ENCODE data around the gene SLC8B1. TPM values are rescaled to one million over a fixed set of nuclear protein-coding genes. Genes with fewer than 3 reads are reported as not detected.

SLC8B1 gene
- polyA plus RNA-seq, 1 donor (not counting 4 experiments of a cell fraction or from before 2014, with no cell fraction given), result 8.0 TPM

DNA sequence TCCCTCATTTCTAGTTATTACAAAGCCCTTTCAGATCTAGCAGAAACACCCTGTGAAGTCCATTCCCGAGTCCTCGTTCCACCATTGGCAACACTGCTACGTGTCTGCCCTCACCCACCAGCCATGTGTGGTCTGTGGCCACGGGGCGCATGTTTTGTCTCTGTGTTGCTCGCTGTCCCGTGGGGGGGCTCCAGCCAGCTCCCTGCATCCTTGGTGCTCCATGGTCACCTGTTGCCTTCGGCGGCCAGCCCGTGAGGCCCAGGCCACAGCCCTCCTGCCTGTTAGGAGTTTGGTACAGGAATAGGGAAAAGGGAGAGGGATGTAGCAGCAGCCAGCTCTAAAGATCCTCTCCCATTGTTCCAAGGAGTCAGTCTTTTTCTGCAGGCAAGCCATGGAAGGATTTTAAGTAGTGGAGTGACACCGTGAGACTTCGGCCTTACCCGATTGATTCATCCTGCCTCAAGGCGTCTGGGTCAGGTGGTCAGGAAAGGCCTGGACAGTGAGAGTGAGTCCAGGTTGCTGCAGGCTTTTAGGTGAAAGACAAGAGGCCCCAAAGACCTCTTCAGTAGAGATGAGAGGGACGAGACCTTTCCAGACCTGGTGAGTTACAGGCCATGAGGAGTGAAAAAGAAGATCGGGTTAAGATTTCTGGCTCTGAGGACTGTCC is 83.4 kb downstream of the SLC8B1 start:
- no peak for TF ChIP-seq EZH2 (IDR thresholded peaks at IDR 0.05; ENCODE audit: low read length)
- TF ChIP-seq, protein P1, sequence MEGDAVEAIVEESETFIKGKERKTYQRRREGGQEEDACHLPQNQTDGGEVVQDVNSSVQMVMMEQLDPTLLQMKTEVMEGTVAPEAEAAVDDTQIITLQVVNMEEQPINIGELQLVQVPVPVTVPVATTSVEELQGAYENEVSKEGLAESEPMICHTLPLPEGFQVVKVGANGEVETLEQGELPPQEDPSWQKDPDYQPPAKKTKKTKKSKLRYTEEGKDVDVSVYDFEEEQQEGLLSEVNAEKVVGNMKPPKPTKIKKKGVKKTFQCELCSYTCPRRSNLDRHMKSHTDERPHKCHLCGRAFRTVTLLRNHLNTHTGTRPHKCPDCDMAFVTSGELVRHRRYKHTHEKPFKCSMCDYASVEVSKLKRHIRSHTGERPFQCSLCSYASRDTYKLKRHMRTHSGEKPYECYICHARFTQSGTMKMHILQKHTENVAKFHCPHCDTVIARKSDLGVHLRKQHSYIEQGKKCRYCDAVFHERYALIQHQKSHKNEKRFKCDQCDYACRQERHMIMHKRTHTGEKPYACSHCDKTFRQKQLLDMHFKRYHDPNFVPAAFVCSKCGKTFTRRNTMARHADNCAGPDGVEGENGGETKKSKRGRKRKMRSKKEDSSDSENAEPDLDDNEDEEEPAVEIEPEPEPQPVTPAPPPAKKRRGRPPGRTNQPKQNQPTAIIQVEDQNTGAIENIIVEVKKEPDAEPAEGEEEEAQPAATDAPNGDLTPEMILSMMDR (optimal IDR thresholded peaks at IDR 0.05 in 1 of 3, IDR thresholded peaks at IDR 0.05 in 1 of 3, conservative IDR thresholded peaks at IDR 0.05 in 1 of 3; ENCODE audit: extremely low read depth in 1 of 3, insufficient read depth in 2 of 3, low read length in 3 of 3), result no peak
- no peaks in the 10 kb centered on the region for H3K27me3 ChIP-seq (ENCODE audit: control insufficient read depth, extremely low read depth, insufficient read depth, low read length)
- no peaks in the 10 kb centered on the region for H3K9me3 ChIP-seq (ENCODE audit: control insufficient read depth, low read depth, low read length)
- no peaks in the 10 kb centered on the region for H4K20me1 ChIP-seq (ENCODE audit: control insufficient read depth, extremely low read depth, insufficient read depth, low read length)
- peaks cover 0 to 1% of the 10 kb centered on the region in 2 experiments for H3K36me3 ChIP-seq (ENCODE audit: control insufficient read depth in 2 of 2, extremely low read depth in 1 of 2, insufficient read depth in 2 of 2, low read length in 2 of 2)
- FAIRE-seq (no peak), DNase-seq (ENCODE audit: low read depth, low spot score) (no peak)
- no peak overlapping the region for H3K4me2 ChIP-seq (ENCODE audit: control insufficient read depth, extremely low read depth, insufficient read depth, low read depth, low read length)
- H3K79me2 ChIP-seq (ENCODE audit: control insufficient read depth, insufficient read depth, low read length), result no peaks in the 10 kb centered on the region
- no peak overlapping the region for H3K27ac ChIP-seq (ENCODE audit: control insufficient read depth, insufficient read depth, low read length)
- no peak overlapping the region for H2AFZ ChIP-seq (ENCODE audit: control insufficient read depth, low read length)
- H3K9ac ChIP-seq (ENCODE audit: control insufficient read depth, extremely low read depth, insufficient read depth, low read length), result no peak overlapping the region
- no peaks in the 10 kb centered on the region for H3K9me1 ChIP-seq (ENCODE audit: control insufficient read depth, extremely low read depth, insufficient read depth, low read length)
- dilution Hi-C loops (cut with MboI; ENCODE audit: extremely low pct_ligation_motif_present, low sequenced_read_pairs), result no loop called here
- no peak overlapping the region for H3K4me3 ChIP-seq (ENCODE audit: control insufficient read depth in 2 of 3, extremely low read depth in 1 of 3, insufficient read depth in 2 of 3, low read depth in 1 of 3, low read length in 3 of 3)
- peaks cover 8% of the 10 kb centered on the region for H3K4me1 ChIP-seq (ENCODE audit: control insufficient read depth, extremely low read depth, insufficient read depth, low read length)

GRCh38 chr12:113250045-113250444 is 84.9 kb downstream of the SLC8B1 start:
- no peak overlapping the region for H3K4me3 ChIP-seq (ENCODE audit: control insufficient read depth in 2 of 3, extremely low read depth in 1 of 3, insufficient read depth in 2 of 3, low read depth in 1 of 3, low read length in 3 of 3)
- dilution Hi-C loops (cut with MboI; ENCODE audit: extremely low pct_ligation_motif_present, low sequenced_read_pairs), result no loop called here
- no peaks in the 10 kb centered on the region for H3K27me3 ChIP-seq (ENCODE audit: control insufficient read depth, extremely low read depth, insufficient read depth, low read length)

More at GRCh38 chr12:113250045-113250444, 84.9 kb downstream of the SLC8B1 start:
- H3K27ac ChIP-seq (ENCODE audit: control insufficient read depth, insufficient read depth, low read length), result no peak overlapping the region
- TF ChIP-seq EZH2 (IDR thresholded peaks at IDR 0.05; ENCODE audit: low read length), result no peak
- TF ChIP-seq, protein P1 (optimal IDR thresholded peaks at IDR 0.05 in 1 of 3, IDR thresholded peaks at IDR 0.05 in 1 of 3, conservative IDR thresholded peaks at IDR 0.05 in 1 of 3; ENCODE audit: extremely low read depth in 1 of 3, insufficient read depth in 2 of 3, low read length in 3 of 3), result no peak
- no peak overlapping the region for H3K9ac ChIP-seq (ENCODE audit: control insufficient read depth, extremely low read depth, insufficient read depth, low read length)
- H2AFZ ChIP-seq (ENCODE audit: control insufficient read depth, low read length), result no peak overlapping the region
- no peaks in the 10 kb centered on the region for H3K9me3 ChIP-seq (ENCODE audit: control insufficient read depth, low read depth, low read length)
- peaks cover 0 to 1% of the 10 kb centered on the region in 2 experiments for H3K36me3 ChIP-seq (ENCODE audit: control insufficient read depth in 2 of 2, extremely low read depth in 1 of 2, insufficient read depth in 2 of 2, low read length in 2 of 2)
- peaks cover 19% of the 10 kb centered on the region for H3K4me1 ChIP-seq (ENCODE audit: control insufficient read depth, extremely low read depth, insufficient read depth, low read length)
- H3K79me2 ChIP-seq (ENCODE audit: control insufficient read depth, insufficient read depth, low read length), result no peaks in the 10 kb centered on the region
- H3K4me2 ChIP-seq (ENCODE audit: control insufficient read depth, extremely low read depth, insufficient read depth, low read depth, low read length), result no peak overlapping the region
- H3K9me1 ChIP-seq (ENCODE audit: control insufficient read depth, extremely low read depth, insufficient read depth, low read length), result no peaks in the 10 kb centered on the region
- no peaks in the 10 kb centered on the region for H4K20me1 ChIP-seq (ENCODE audit: control insufficient read depth, extremely low read depth, insufficient read depth, low read length)
- DNase-seq (ENCODE audit: low read depth, low spot score), result no peak
- FAIRE-seq, result no peak

Data from keratinocyte (primary cell).